Measurements from ENCODE around the gene CDC25C. TPM values are rescaled to one million over a fixed set of nuclear protein-coding genes. Genes with fewer than 3 reads are reported as not detected.

Gene CDC25C
- total RNA-seq, 1 donor from 2014 or later = 10.6 TPM

GRCh38 chr5:138359621-138360020, 28.0 kb upstream of the CDC25C start:
- no peak for DNase-seq (ENCODE audit: low spot score, unreplicated experiment)
- no peaks in the 10 kb centered on the region for H3K27me3 Mint-ChIP-seq
- H3K9me3 Mint-ChIP-seq (ENCODE audit: low read depth) = no peaks in the 10 kb centered on the region
- peaks cover 2% of the 10 kb centered on the region for H3K36me3 Mint-ChIP-seq (ENCODE audit: insufficient read depth)
- peaks cover 12% of the 10 kb centered on the region for H3K4me1 Mint-ChIP-seq (ENCODE audit: low read depth)
- H3K4me3 Mint-ChIP-seq (ENCODE audit: low read depth) = no peak overlapping the region
- no peak for TF ChIP-seq CTCF (IDR thresholded peaks at IDR 0.05; ENCODE audit: unreplicated experiment)
- H3K27ac Mint-ChIP-seq = no peak overlapping the region

DNA sequence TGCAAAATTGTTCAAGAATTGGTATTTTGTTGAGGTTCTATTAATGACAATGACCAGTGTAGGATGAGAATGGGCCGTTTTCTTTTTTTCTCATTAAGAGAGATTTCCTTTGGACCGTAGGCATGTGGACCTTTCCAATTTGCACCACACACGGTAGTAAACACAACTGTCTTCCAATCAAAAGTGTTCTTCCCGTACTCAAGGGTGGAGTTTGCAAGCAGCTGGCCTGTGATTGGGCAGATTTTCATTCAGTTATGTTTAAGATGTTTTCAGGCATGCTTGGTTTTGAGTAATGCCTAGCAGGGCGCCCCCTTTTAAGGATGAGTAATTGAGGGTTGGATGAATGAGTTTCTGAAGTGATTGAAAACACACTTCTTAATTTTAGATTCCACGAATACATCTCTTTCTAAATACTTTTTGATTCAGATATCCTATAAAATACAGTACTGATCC, 23.3 kb upstream of the CDC25C start:
- Mint-ChIP-seq H3K27ac (peak overlapping the region; percentile 96), H3K4me3 (ENCODE audit: low read depth) (peak overlapping the region; percentile 92), H3K9me3 (ENCODE audit: low read depth) (peaks cover 13% of the 10 kb centered on the region), H3K4me1 (ENCODE audit: low read depth) (peaks cover 18% of the 10 kb centered on the region), H3K27me3 (no peaks in the 10 kb centered on the region), H3K36me3 (ENCODE audit: insufficient read depth) (peaks cover 18% of the 10 kb centered on the region)
- no peak for TF ChIP-seq CTCF (IDR thresholded peaks at IDR 0.05; ENCODE audit: unreplicated experiment)
- DNase-seq (ENCODE audit: low spot score, unreplicated experiment) = no peak

- H3K36me3 Mint-ChIP-seq (ENCODE audit: insufficient read depth) = peaks cover 18% of the 10 kb centered on the region
- H3K9me3 Mint-ChIP-seq (ENCODE audit: low read depth) = peaks cover 13% of the 10 kb centered on the region
- no peak for TF ChIP-seq CTCF (IDR thresholded peaks at IDR 0.05; ENCODE audit: unreplicated experiment)
- peak overlapping the region; percentile 96 for H3K27ac Mint-ChIP-seq
- H3K27me3 Mint-ChIP-seq = no peaks in the 10 kb centered on the region
- no peak for DNase-seq (ENCODE audit: low spot score, unreplicated experiment)
- peaks cover 18% of the 10 kb centered on the region for H3K4me1 Mint-ChIP-seq (ENCODE audit: low read depth)
- peak overlapping the region; percentile 92 for H3K4me3 Mint-ChIP-seq (ENCODE audit: low read depth)
Measured at GRCh38 chr5:138354387-138354786, 22.8 kb upstream of the CDC25C start.

DNA sequence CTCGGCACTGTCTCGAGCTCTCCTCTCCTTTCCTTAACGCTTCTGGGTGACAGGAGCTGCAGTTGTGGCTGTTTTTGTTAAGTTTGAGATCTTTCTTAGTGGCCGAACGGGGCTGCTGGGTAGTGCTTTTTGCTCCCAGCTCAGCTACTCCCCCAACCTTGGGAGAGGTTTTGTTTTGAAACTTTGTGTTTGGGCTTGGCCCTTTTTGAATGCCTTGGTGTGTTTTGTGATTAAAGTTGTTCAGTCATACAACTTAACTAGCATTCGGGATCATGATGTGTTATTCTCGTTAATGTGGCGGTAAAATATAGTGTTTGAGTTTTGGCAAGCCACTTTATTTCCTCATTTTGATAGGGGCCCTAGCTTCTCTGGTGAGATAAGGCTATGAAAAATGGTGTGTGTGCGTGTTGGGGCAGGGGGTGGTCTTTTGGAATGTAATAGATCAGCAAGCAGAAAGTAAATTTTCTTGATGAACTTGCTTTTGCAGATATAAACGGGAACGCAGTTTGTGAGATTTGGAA, 22.0 kb upstream of the CDC25C start:
- no peak for TF ChIP-seq CTCF (IDR thresholded peaks at IDR 0.05; ENCODE audit: unreplicated experiment)
- Mint-ChIP-seq H3K27ac (peak overlapping the region; percentile 96), H3K4me1 (ENCODE audit: low read depth) (peaks cover 18% of the 10 kb centered on the region), H3K36me3 (ENCODE audit: insufficient read depth) (peaks cover 22% of the 10 kb centered on the region), H3K4me3 (ENCODE audit: low read depth) (peak overlapping the region; percentile 92), H3K9me3 (ENCODE audit: low read depth) (peaks cover 13% of the 10 kb centered on the region), H3K27me3 (no peaks in the 10 kb centered on the region)
- DNase-seq (ENCODE audit: low spot score, unreplicated experiment) = no peak

DNA sequence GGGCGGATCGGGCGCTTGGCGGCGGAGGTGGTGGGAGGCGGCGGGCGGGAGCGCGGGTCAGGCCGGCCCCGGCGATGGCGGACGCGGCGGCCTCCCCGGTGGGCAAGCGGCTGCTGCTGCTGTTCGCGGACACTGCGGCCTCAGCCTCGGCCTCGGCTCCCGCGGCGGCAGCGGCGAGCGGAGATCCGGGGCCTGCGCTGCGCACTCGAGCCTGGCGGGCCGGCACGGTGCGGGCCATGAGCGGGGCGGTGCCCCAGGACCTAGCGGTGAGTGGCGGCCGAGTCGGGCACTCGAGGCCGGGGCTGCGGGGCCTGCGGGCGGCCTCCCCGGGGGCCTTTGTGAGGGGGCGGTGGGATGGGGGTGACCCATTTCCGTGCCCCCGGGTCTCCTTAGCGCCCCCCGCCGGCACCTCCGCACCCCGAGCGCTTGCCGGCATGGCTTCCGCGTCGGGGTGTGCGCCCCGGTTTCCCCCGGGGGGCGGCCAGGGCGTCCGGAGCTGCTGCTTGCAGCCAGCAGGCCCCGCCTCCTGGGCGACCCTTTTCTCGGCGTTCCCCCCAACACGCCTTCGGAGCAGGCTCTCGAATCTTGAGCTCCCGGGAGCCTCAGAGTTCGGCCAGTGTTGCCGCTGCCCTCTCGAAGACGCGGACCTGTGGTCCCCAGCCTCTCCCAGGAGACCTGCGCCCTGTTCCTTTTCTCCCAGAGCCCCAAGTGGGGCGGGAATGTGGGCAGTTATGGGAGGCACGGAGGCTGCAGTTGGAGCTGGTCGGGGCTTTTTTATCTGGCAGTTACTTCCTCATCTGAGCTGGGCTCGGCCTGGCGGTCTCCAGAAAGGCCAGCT, 21.3 kb upstream of the CDC25C start:
- DNase-seq (ENCODE audit: low spot score, unreplicated experiment) = peak; percentile 45
- Mint-ChIP-seq H3K27me3 (no peaks in the 10 kb centered on the region), H3K4me3 (ENCODE audit: low read depth) (peak overlapping the region; percentile 92), H3K36me3 (ENCODE audit: insufficient read depth) (peaks cover 22% of the 10 kb centered on the region), H3K27ac (peak overlapping the region; percentile 96), H3K4me1 (ENCODE audit: low read depth) (peaks cover 18% of the 10 kb centered on the region), H3K9me3 (ENCODE audit: low read depth) (peaks cover 13% of the 10 kb centered on the region)
- TF ChIP-seq CTCF (IDR thresholded peaks at IDR 0.05; ENCODE audit: unreplicated experiment) = peak; percentile 25
